Vagina (tissue), 2 donors: Measurements from ENCODE around the gene SSR1.

Experiments
- CTCF ChIP-seq, 3 experiments: fragments of 450-650 bp in 2 of 3; fragments of 200-600 bp in 1 of 3; sonication (generic) in 1 of 3; IDR thresholded peaks; one replicate each; pipeline ENCODE4 v1.5.1; 2017 to 2019; ENCODE audit warnings: antibody characterized with exemption in 3 of 3, mild to moderate bottlenecking in 2 of 3, moderate library complexity in 2 of 3
- POLR2A ChIP-seq, 2 donors: fragments of 450-650 bp; IDR thresholded peaks; one replicate each; pipeline ENCODE4 v1.6.1; 2017; ENCODE audit warnings: antibody characterized with exemption in 2 of 2, mild to moderate bottlenecking in 2 of 2, moderate library complexity in 2 of 2
- POLR2AphosphoS5 ChIP-seq, 2 donors: sonication (generic); formaldehyde crosslinking; IDR thresholded peaks; one replicate each; pipeline ENCODE4 v1.9.0; 2017; ENCODE audit warnings: antibody characterized with exemption in 2 of 2, mild to moderate bottlenecking in 2 of 2, low read depth in 1 of 2; ENCODE audit not compliant: insufficient read depth in 1 of 2

GRCh38 chr6:7224731-7225130 is 88.3 kb downstream of the SSR1 start:
- TF ChIP-seq CTCF (IDR thresholded peaks at IDR 0.05) (no peak), POLR2AphosphoS5 (IDR thresholded peaks at IDR 0.05; ENCODE audit: insufficient read depth in 1 of 2, low read depth in 1 of 2) (no peak), POLR2A (IDR thresholded peaks at IDR 0.05) (no peak)
